MCF 10A (cell line): Measurements from ENCODE around the gene NSMCE3. TPM values are rescaled to one million over a fixed set of nuclear protein-coding genes. Genes with fewer than 3 reads are reported as not detected.

Experiments used
- BruUV-seq: library from RNA; stranded (reverse); fragments of 400-500 nt; replicated peaks from 2 replicates; lab custom pipeline; 2021; lab: Mats Ljungman, UMichigan
- CTCF ChIA-PET: fragments of 300-600 bp; sonication (Branson Sonifier 250); formaldehyde crosslinking; extraction: SDS; loops from one replicate; lab custom pipeline; 2021; ENCODE audit warnings: antibody characterized with exemption, inconsistent platforms; lab: Yijun Ruan, JAX
- POLR2A ChIA-PET: fragments of 300-600, 350-650 bp; sonication (Branson Sonifier 250); formaldehyde crosslinking; extraction: SDS; loops from one replicate; lab custom pipeline; 2020; ENCODE audit warnings: antibody characterized with exemption, inconsistent platforms; lab: Yijun Ruan, JAX
- DNase-seq: peaks from one replicate; pipeline ENCODE4 v3.0.0-alpha.2; 2018; ENCODE audit not compliant: unreplicated experiment
- H3K27ac Mint-ChIP-seq: one replicate; pipeline ENCODE4 v1.8.0; 2022; ENCODE audit warnings: mild to moderate bottlenecking, low read depth, mixed read lengths; ENCODE audit not compliant: unreplicated experiment
- H3K27me3 Mint-ChIP-seq: one replicate; pipeline ENCODE4 v1.8.0; 2022; ENCODE audit warnings: mixed read lengths; ENCODE audit not compliant: insufficient read depth, unreplicated experiment
- H3K36me3 Mint-ChIP-seq: one replicate; pipeline ENCODE4 v1.8.0; 2022; ENCODE audit warnings: mild to moderate bottlenecking, moderate library complexity, mixed read lengths; ENCODE audit not compliant: insufficient read depth, unreplicated experiment
- H3K4me1 Mint-ChIP-seq: one replicate; pipeline ENCODE4 v1.8.0; 2022; ENCODE audit warnings: mixed read lengths; ENCODE audit not compliant: insufficient read depth, unreplicated experiment
- H3K4me3 Mint-ChIP-seq: one replicate; pipeline ENCODE4 v1.8.0; 2022; ENCODE audit warnings: mild to moderate bottlenecking, moderate library complexity, mixed read lengths; ENCODE audit not compliant: unreplicated experiment
- H3K9me3 Mint-ChIP-seq: one replicate; pipeline ENCODE4 v1.8.0; 2022; ENCODE audit warnings: mixed read lengths; ENCODE audit not compliant: unreplicated experiment
- intact Hi-C: fragments of 100-400 bp; cut with micrococcal nuclease; formaldehyde crosslinking; loops from 2 replicates; pipeline ENCODE4 v1.14.1; 2022
- total RNA-seq: library from RNA; stranded (reverse); gene quantifications from 2 replicates; pipeline ENCODE4 v1.2.3, GENCODE V29; 2022
- TF ChIP-seq, protein P1 (sequence below): fragments of 200-600 bp; IDR thresholded peaks from one replicate; pipeline ENCODE4 v1.8.0; 2022; ENCODE audit warnings: antibody characterized with exemption, mild to moderate bottlenecking; ENCODE audit not compliant: unreplicated experiment

The NSMCE3 gene
- total RNA-seq, 1 experiment from 2014 or later = 6.7 TPM

DNA sequence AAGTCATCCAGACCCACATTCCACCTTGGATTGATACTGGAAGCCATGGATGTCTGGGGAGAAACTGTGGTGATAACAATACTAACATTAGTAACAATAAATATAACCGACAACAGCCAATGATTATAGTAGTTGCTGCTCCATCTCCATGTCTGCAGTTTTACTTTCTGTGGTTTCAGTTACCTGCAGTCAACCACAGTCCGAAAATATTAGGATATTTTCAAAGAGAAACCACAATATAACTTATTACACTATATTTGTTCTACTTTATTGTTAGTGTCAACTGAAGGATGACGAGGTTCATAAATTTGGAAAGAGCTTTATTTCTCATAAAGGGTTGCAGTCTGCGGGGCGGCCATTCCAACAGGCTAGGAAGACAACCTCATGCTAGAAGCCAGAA lies 2.6 kb upstream of the NSMCE3 start:
- POLR2A ChIA-PET = interaction anchor here (0.7 kb wide), 1 partner anchor 41 kb away, joined by 3 read pairs; no protein-coding TSS in a partner anchor
- Mint-ChIP-seq H3K4me1 (peaks cover 9% of the 10 kb centered on the region), H3K27me3 (no peaks in the 10 kb centered on the region), H3K4me3 (no peak overlapping the region), H3K9me3 (no peaks in the 10 kb centered on the region), H3K36me3 (no peaks in the 10 kb centered on the region), H3K27ac (no peak overlapping the region)
- no peak for DNase-seq
- CTCF ChIA-PET = interaction anchor here (0.5 to 0.6 kb wide), 3 partner anchors 30 to 306 kb away, joined by 3 to 4 read pairs (median 3); no protein-coding TSS in a partner anchor
- TF ChIP-seq, protein P1, sequence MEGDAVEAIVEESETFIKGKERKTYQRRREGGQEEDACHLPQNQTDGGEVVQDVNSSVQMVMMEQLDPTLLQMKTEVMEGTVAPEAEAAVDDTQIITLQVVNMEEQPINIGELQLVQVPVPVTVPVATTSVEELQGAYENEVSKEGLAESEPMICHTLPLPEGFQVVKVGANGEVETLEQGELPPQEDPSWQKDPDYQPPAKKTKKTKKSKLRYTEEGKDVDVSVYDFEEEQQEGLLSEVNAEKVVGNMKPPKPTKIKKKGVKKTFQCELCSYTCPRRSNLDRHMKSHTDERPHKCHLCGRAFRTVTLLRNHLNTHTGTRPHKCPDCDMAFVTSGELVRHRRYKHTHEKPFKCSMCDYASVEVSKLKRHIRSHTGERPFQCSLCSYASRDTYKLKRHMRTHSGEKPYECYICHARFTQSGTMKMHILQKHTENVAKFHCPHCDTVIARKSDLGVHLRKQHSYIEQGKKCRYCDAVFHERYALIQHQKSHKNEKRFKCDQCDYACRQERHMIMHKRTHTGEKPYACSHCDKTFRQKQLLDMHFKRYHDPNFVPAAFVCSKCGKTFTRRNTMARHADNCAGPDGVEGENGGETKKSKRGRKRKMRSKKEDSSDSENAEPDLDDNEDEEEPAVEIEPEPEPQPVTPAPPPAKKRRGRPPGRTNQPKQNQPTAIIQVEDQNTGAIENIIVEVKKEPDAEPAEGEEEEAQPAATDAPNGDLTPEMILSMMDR = no peak
- intact Hi-C loops = no loop called here
- no TSS peak for BruUV-seq

DNA sequence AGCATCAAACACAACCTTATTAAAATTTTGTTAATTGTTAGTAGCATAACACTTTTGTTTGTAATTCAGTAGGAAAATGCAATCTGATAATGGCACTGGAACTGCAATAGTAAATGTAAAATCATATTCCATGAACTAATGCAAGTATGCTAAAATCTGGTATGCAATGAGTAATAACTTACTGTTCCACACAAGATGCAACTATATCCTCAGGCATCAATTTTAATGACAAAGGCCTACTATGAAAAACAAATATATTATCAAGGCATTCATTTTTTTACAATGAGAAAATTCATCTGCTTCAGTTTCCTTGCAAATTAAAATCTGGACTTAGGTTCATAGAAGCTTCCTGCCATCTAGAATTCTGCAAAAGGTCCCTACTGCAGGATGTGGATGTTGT lies 1.4 kb upstream of the NSMCE3 start:
- ChIA-PET POLR2A (interaction anchor here (0.8 to 1.4 kb wide), 7 partner anchors 11 to 200 kb away, joined by 3 to 5 read pairs (median 4); no protein-coding TSS in a partner anchor), CTCF (interaction anchor here (0.8 kb wide), 1 partner anchor 169 kb away, joined by 4 read pairs; no protein-coding TSS in a partner anchor)
- TF ChIP-seq, protein P1 = no peak

DNA sequence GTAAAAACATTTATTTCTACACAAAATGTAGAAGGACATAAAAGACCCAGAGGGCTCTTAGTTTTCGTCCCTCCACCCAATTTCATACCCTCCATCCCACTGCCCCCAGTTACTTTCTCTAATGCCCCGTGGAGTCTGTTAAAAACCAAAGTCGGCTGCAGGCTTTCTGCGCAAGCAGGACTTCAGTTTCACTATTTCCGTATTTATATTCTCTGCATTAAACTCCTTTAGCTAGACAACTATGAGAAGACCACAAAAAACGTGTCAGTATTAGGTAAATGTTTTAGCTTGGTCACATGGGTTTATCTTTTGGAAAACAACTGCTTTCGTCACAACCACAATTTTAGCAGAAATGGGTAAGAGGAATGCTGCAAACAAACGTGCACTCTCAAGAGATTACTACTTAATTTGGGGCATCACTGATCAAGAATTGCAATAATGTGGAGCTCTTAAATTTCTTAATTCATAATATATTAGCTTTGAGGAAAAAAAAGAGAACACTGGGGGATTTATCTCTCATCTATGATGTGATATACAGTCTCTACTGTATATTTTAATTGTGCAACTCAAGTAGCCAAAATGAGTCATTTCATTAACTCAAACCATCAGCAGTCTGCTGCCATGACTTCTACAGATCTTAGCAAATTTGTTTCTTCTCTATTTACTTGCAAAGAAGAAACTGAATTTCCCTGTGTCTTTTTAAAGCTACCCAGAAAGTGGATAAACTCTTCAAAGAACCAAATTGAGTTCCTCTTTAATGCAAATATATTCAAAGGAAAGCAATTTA lies 740 bp upstream of the NSMCE3 start:
- intact Hi-C loops = no loop called here
- Mint-ChIP-seq H3K4me3 (peak overlapping the region; percentile 93), H3K36me3 (peaks cover 6% of the 10 kb centered on the region), H3K27me3 (no peaks in the 10 kb centered on the region), H3K4me1 (peaks cover 26% of the 10 kb centered on the region), H3K27ac (peak overlapping the region; percentile 89), H3K9me3 (no peaks in the 10 kb centered on the region)
- ChIA-PET CTCF (interaction anchor here (0.8 kb wide), 1 partner anchor 168 kb away, joined by 4 read pairs; no protein-coding TSS in a partner anchor), POLR2A (interaction anchor here (0.6 to 1.4 kb wide), 8 partner anchors 11 to 268 kb away, joined by 3 to 5 read pairs (median 4); no protein-coding TSS in a partner anchor)
- BruUV-seq = no TSS peak
- TF ChIP-seq, protein P1 = no peak
- DNase-seq = no peak

More for the DNA sequence above, 1.4 kb upstream of the NSMCE3 start:
- H3K4me3 Mint-ChIP-seq = peak overlapping the region; percentile 93
- no peak overlapping the region for H3K27ac Mint-ChIP-seq
- H3K9me3 Mint-ChIP-seq = no peaks in the 10 kb centered on the region
- H3K36me3 Mint-ChIP-seq = peaks cover 6% of the 10 kb centered on the region
- H3K27me3 Mint-ChIP-seq = no peaks in the 10 kb centered on the region
- intact Hi-C loops = no loop called here
- no TSS peak for BruUV-seq
- DNase-seq = no peak
- peaks cover 20% of the 10 kb centered on the region for H3K4me1 Mint-ChIP-seq
